SK-N-DZ (cell line): ENCODE data around the gene GNAL. TPM values are rescaled to one million over a fixed set of nuclear protein-coding genes. Genes with fewer than 3 reads are reported as not detected.
"Not testable (repeated sequence)": the region's sequence is repeated elsewhere in the genome, so short reads cannot be mapped to it uniquely, and the experiment has no call there.

ENCODE experiments used
- DNase-seq: peaks from one replicate; pipeline ENCODE4 v3.0.0-alpha.2; 2015; ENCODE audit warnings: low spot score
- polyA plus RNA-seq, 2 experiments: library from polyadenylated mRNA; depleted of rRNA; stranded (reverse); fragments of >200 nt; gene quantifications; 2 replicates each; pipeline ENCODE4 v1.2.3, GENCODE V29; 2014

Gene GNAL
- 0.06 TPM in 1 of 2 replicates, not detected in the other for polyA plus RNA-seq (2014; cell fraction: cytosol; rRNA removed)
- polyA plus RNA-seq (2014; cell fraction: nucleus; rRNA removed) = not detected in 2 replicates

DNA sequence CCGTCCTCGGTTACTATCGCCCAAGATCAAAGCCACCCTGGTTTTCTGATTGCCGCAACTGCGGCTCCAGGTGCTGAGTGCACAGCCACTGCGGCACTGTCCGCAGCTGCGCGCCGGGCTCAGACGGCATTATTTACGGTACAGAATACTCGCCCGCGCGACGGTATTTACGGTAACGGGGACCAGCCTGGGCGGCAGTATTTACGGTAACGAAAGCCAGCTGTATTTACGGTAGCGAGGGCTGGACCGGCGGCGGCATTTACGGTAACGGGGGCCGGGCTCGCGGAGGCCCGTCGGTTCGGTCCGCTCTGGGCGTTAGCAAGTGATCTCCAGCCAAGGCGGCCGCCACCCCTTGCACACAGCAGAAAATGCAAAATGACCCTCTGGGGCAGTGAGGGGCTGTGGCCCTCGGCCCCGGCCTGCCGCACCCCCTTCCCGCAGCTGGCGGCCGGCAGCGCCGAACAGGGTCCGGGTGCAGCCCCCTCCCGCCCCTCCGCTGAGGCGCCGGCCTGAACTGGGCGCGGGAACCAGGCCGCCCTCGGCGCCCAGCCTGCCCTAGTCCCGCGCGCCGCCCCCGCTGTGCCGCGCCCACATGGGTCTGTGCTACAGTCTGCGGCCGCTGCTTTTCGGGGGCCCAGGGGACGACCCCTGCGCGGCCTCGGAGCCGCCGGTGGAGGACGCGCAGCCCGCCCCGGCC lies at the start of gene GNAL:
Gene GNAL, plus strand, starts transcription at position 293 of the 697 bp plus-strand sequence. Its CDS starts 300 bp downstream, at position 593.
- peak; percentile 69 for DNase-seq

- not testable (repeated sequence) for DNase-seq
These were observed 41.8 kb upstream of the GNAL start for GRCh38 chr18:11647310-11647709.

GRCh38 chr18:11647804-11648203 lies 41.3 kb upstream of the GNAL start:
- not testable (repeated sequence) for DNase-seq

DNA sequence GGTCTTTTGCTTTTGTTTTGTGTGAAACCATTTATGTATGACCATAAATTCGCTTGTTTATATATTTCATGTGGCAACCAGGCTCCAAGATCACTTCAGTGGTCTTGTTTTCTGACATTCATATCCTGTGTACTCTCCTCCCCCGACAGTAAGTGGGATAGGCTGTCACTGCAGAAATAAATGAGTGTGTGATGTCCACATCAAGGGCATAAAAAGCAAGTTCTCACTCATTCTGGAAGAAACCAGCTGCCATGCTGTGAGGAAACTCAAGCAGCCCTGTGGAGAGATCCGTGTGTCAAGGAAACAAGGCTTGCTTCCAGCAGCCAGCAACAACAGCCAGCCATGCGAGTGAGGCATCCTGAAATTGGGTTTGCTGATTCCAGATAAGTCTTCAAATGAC lies 39.2 kb upstream of the GNAL start:
- DNase-seq = no peak

- DNase-seq = no peak
These were observed 37.2 kb upstream of the GNAL start for GRCh38 chr18:11651899-11652298.

DNA sequence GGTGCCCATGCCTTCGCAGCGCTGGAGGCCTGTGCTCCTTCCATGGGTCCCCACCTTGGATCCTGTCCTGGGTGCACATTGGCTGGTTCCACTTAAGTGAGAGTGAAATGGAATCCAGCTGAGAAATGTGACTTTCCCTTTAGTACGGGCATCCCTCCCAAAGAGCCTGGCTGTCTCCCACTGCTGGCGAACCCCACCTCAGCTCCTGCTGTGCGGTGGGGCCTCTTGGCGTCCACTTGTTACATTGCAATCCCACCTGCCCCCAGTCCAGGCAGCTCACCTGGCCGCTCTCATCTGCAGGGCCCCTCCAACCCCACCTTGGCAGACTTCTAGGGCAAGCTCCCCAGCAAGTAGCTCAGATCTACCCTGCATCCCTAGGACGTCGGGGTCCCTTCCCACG lies 35.5 kb upstream of the GNAL start:
- DNase-seq = no peak

DNA sequence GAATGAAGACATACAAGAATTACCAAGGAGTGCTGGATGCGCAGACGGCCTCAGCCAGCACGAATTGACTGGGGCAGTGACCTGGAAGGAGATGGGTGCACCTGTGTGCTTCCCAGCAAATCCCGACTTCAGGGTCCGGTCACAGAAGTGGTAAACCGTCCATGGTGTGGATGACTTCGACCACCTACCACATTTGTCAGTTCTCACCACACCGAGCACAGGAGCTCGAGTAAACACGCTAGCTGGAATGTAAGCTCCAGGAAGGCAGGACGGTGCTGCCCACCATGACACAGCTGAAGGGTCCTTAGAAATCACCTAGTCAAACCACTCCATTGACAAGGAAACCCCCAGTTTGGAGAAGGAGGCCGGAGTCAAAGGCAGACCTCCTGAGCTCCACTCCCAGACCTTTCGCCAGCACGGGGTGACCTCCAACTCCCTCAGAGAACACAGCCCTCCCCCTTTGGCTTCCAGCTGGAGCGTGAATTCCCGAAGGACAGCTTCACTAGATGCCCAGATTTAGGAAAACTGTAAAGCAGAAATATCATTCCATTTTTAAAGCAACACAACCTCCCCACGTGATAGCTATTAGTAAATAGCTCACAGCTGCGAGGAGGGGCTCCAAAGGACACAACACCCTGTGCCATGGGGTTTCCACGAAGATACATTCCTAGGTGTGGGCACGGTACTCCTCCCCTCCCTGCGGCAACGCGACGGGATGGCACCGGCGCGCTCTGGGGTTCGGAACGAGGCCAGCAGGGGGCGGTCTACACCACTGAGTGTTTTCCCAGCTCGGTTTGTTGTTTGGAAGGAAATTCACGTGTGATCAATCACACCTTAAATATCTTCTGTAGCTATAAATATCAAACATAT lies 34.1 kb upstream of the GNAL start:
- DNase-seq = no peak

- no peak for DNase-seq
These were observed 33.5 kb upstream of the GNAL start for GRCh38 chr18:11655606-11655932.

DNA sequence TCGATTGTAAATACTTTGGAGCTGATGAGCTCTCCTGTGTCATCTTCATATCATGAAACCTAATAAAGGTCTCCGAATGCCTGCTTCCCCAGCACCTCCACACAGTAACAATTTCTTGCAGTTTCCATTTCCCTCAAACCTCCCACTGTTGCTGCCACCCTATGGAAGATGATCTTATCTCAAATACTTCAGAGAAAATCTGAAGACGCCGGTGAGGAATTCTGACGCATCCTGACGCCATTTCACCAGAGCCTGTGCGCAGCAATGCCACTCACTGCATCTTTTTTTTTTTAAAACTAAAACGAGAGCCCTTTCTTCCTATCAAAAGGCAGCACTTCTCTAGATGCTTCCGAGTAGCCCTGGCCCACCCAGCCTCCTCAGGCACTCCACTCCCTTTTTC lies 31.9 kb upstream of the GNAL start:
- DNase-seq = no peak

DNA sequence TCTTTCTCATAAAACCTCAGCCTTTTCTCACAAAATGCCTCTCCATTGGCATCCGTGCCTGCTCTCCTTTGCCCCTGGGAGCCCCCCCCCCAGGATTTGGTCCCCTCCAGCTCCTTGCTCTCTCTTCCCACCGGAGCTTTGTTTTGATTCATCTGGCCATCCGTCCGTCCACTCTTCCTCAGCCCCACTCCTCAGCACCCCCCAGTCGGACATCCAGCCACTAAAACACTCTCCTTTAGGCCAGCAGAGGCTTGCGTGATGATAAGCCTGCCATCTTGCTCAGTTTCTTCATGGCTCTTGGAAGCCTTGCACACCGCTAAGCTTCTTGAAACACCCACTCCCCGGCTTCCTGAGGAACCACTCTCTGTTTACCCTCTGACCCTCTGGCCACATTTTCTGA lies 31.5 kb upstream of the GNAL start:
- DNase-seq = no peak

GRCh38 chr18:11658019-11658418 lies 31.0 kb upstream of the GNAL start:
- DNase-seq = no peak

- DNase-seq = no peak
These were observed 30.1 kb upstream of the GNAL start for GRCh38 chr18:11658989-11659388.

DNA sequence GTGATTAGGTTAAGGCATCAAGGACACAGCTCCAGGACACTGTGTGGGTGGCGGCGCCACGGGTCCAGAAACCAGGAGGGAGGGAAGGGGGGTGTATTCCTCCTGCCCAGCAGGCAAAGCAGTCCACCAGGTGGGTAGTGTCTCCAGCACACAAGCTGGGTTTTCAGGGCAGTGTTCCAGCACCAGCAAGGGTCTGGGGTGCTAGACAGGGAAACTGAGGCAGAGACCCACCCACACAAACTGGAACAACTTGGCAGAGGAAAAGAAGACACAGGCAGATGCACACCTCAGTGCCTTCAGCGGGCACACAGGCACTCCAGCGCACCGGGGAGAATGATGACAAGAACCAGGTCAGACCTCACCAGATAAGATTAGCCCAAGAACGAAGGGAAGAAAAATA lies 28.4 kb upstream of the GNAL start:
- DNase-seq = no peak

GRCh38 chr18:11661430-11661829 lies 27.6 kb upstream of the GNAL start:
- DNase-seq = no peak

DNA sequence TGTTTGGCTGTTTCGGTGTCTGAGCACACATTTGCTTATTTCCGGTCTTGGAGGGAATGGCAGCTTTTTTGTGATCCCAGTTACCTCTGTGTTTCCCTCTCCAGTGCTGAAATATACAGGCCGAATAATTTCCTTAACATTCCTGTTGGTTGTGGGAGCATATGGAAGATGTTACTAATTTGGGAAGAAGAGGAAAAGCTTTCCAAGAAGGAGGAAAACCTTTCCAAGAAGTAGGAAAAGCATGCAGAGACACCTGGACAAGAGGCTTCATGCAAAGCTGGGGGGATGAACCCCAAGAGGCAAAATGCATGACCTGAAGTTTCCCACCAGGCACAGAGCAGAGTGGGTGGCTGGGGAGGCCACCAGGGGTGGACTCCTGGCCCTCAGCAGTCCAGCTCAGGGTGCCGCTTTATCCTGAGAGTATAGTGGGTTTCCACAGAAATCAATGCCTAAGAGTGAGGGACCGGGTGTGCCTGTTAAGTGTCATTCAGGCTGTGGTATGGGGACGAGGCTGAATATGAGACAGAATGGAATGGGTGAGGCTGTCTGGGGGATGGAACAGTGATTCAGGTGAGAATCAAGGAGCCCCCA lies 25.5 kb upstream of the GNAL start:
- DNase-seq = no peak

GRCh38 chr18:11664286-11664685 lies 24.8 kb upstream of the GNAL start:
- no peak for DNase-seq

DNA sequence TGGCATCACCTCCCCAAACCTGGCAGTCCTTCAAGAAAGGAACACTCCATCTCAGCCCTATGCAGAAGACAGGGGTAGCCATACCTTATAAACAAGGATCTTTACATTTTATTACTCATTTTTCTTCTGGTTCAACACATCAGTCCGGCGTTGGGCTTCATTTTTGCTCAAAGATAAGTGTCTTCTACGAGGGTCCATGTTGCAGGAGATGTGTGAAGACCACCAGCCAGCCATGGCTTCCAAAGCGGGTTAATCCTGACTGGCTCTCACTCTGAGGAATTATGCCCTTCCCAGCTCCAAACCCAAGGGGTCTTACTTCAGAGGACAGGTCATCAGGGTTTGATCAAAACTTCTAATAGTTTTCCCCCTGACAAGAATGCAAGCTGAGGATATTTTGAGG lies 23.9 kb upstream of the GNAL start:
- no peak for DNase-seq

- DNase-seq = no peak
These were observed 23.5 kb upstream of the GNAL start for GRCh38 chr18:11665587-11665986.

DNA sequence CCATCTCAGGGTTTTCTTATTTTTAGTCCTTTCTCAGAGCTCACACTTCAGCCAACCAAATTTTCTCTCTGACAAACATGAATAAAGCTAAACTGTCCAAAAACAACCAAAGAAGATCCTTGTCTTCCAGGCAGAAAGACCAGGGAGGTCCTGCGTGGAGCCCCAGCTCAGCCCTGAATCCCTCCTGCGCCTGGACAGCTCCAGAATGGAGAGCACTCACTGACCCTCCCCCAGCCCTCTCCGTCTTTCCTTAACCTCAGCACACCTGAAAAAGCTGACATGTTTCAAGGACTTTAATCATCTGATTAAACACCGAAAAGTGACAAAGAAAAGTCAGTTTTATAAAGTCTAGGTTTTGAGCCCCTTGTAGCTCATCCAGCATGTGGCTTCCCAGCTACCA lies 22.9 kb upstream of the GNAL start:
- no peak for DNase-seq

- no peak for DNase-seq
These were observed 22.2 kb upstream of the GNAL start for GRCh38 chr18:11666831-11667230.

GRCh38 chr18:11667578-11667977 lies 21.5 kb upstream of the GNAL start:
- DNase-seq = no peak

- no peak for DNase-seq
These were observed 20.5 kb upstream of the GNAL start for GRCh38 chr18:11668441-11669169.
